PC-3 (cell line): ENCODE data around the gene GADL1. TPM values are rescaled to one million over a fixed set of nuclear protein-coding genes. Genes with fewer than 3 reads are reported as not detected.

Source experiments
- ATAC-seq: fragments of 200-7000 bp; cut with Tn5 transposase; 2 replicates; pipeline ENCODE4 v1.9.1; 2020; ENCODE audit warnings: mild to moderate bottlenecking, moderate library complexity
- BruUV-seq: library from RNA; stranded (reverse); fragments of 400-500 nt; replicated peaks from 2 replicates; lab custom pipeline; 2021; lab: Mats Ljungman, UMichigan
- CTCF ChIA-PET: fragments of 300-600 bp; sonication (Branson Sonifier 250); formaldehyde crosslinking; loops from one replicate; lab custom pipeline; 2022; ENCODE audit warnings: antibody characterized with exemption; lab: Charles Lee
- POLR2A ChIA-PET: fragments of 300-600 bp; sonication (Branson Sonifier 250); formaldehyde crosslinking; loops from one replicate; lab custom pipeline; 2022; ENCODE audit warnings: antibody characterized with exemption; ENCODE audit not compliant: unreplicated experiment; lab: Charles Lee
- DNase-seq: peaks from one replicate; pipeline ENCODE4 v3.0.0-alpha.2; 2015
- H2AFZ ChIP-seq: fragments of 300-600 bp; sonication (generic); 2 replicates; pipeline ENCODE4 v1.6.0; 2016; ENCODE audit warnings: antibody characterized with exemption, low read length
- H3F3A ChIP-seq: fragments of 300-600 bp; sonication (generic); one replicate; pipeline ENCODE4 v1.6.0; 2017; ENCODE audit warnings: antibody characterized with exemption, low read length, control low read depth, mild to moderate bottlenecking; ENCODE audit not compliant: unreplicated experiment
- H3K27ac ChIP-seq: fragments of 300-600 bp; sonication (generic); 2 replicates; pipeline ENCODE4 v1.5.1; 2016; ENCODE audit warnings: mild to moderate bottlenecking, low read length
- H3K27me3 ChIP-seq: fragments of 300-600 bp; sonication (generic); 2 replicates; pipeline ENCODE4 v1.6.1; 2016; ENCODE audit warnings: low read length, mixed read lengths
- H3K36me3 ChIP-seq: fragments of 300-600 bp; sonication (generic); 2 replicates; pipeline ENCODE4 v1.6.1; 2016; ENCODE audit warnings: low read depth, mixed run types, low read length, mixed read lengths
- H3K4me1 ChIP-seq: fragments of 300-600 bp; sonication (generic); 2 replicates; pipeline ENCODE4 v1.5.1; 2016; ENCODE audit warnings: low read length; ENCODE audit not compliant: insufficient read depth
- H3K4me2 ChIP-seq: fragments of 300-600 bp; sonication (generic); 2 replicates; pipeline ENCODE4 v1.6.0; 2016; ENCODE audit warnings: low read length
- H3K4me3 ChIP-seq: fragments of 300-600 bp; sonication (generic); 2 replicates; pipeline ENCODE4 v1.5.1; 2016; ENCODE audit warnings: mild to moderate bottlenecking, low read length, mixed read lengths
- H3K79me2 ChIP-seq: fragments of 300-600 bp; sonication (generic); 2 replicates; pipeline ENCODE4 v1.6.1; 2017; ENCODE audit warnings: low read length, mixed read lengths
- H3K9ac ChIP-seq: fragments of 300-600 bp; sonication (generic); 2 replicates; pipeline ENCODE4 v1.6.0; 2016; ENCODE audit warnings: mild to moderate bottlenecking, low read length
- H3K9me2 ChIP-seq: fragments of 300-600 bp; sonication (generic); replicated peaks from 2 replicates; pipeline ENCODE4 v1.6.1; 2016; ENCODE audit warnings: mixed run types, low read length, mixed read lengths
- H3K9me3 ChIP-seq: fragments of 300-600 bp; sonication (generic); 2 replicates; pipeline ENCODE4 v1.6.1; 2016; ENCODE audit warnings: low read length, mixed read lengths
- H4K20me1 ChIP-seq: fragments of 300-600 bp; sonication (generic); 2 replicates; pipeline ENCODE4 v1.6.1; 2016; ENCODE audit warnings: low read length, mixed read lengths
- CTCF ChIP-seq: fragments of 300-600 bp; sonication (generic); conservative IDR thresholded peaks from 2 replicates; pipeline ENCODE4 v1.5.1; 2017; ENCODE audit warnings: antibody characterized with exemption, low read depth, mild to moderate bottlenecking, low read length
- EZH2 ChIP-seq: fragments of 300-600 bp; sonication (generic); IDR thresholded peaks from one replicate; pipeline ENCODE4 v1.6.1; 2017; ENCODE audit warnings: antibody characterized with exemption, mild to moderate bottlenecking, low read length; ENCODE audit not compliant: unreplicated experiment
- EZH2phosphoT487 ChIP-seq: fragments of 300-600 bp; sonication (generic); IDR thresholded peaks from 2 replicates; pipeline ENCODE4 v1.6.1; 2018; ENCODE audit warnings: mild to moderate bottlenecking, antibody characterized with exemption, low read length, borderline replicate concordance
- intact Hi-C: fragments of 100-400 bp; cut with micrococcal nuclease; formaldehyde crosslinking; loops from 2 replicates; pipeline ENCODE4 v1.9.0; 2023
- total RNA-seq: library from RNA; depleted of rRNA; stranded (reverse); fragments of >200 nt; gene quantifications from 2 replicates; pipeline ENCODE4 v1.2.3, GENCODE V29; 2014

GADL1 gene
- total RNA-seq, 1 experiment from 2014 or later, result not detected

- ChIA-PET CTCF (no interaction called here), POLR2A (no interaction called here)
- Histone ChIP-seq H3K79me2 (no peaks in the 10 kb centered on the region), H3K9ac (no peak overlapping the region), H3K27ac (no peak overlapping the region), H3K9me3 (no peaks in the 10 kb centered on the region), H3K27me3 (no peaks in the 10 kb centered on the region), H2AFZ (no peak overlapping the region), H3K36me3 (no peaks in the 10 kb centered on the region), H3F3A (no peaks in the 10 kb centered on the region), H4K20me1 (no peaks in the 10 kb centered on the region), H3K4me2 (no peak overlapping the region), H3K9me2 (0 out of 2 replicates have a peak, but pooled peaks cover 3% of the 10 kb centered on the region), H3K4me3 (no peak overlapping the region), H3K4me1 (no peaks in the 10 kb centered on the region)
- BruUV-seq, result no TSS peak
- intact Hi-C loops, result no loop called here
- ATAC-seq (no peak), DNase-seq (no peak)
- no peak for TF ChIP-seq EZH2phosphoT487
- no peak for TF ChIP-seq CTCF
- no peak for TF ChIP-seq EZH2
Measured at GRCh38 chr3:30832961-30833575, 61.4 kb downstream of the GADL1 start.

- Histone ChIP-seq H3K9ac (no peak overlapping the region), H3K4me3 (no peak overlapping the region), H3K4me1 (peaks cover 9% of the 10 kb centered on the region; the same call in 1 of the 2 replicates), H3K36me3 (no peaks in the 10 kb centered on the region), H3K4me2 (no peak overlapping the region), H3K9me2 (no peaks in the 10 kb centered on the region; the same call in 1 of the 2 replicates), H3K79me2 (no peaks in the 10 kb centered on the region), H4K20me1 (no peaks in the 10 kb centered on the region), H3K27ac (no peak overlapping the region), H2AFZ (no peak overlapping the region), H3K9me3 (no peaks in the 10 kb centered on the region), H3K27me3 (no peaks in the 10 kb centered on the region), H3F3A (no peaks in the 10 kb centered on the region)
- intact Hi-C loops, result no loop called here
- ChIA-PET CTCF (interaction anchor here (0.7 kb wide), 1 partner anchor 41 kb away, joined by 4 read pairs; no protein-coding TSS in a partner anchor), POLR2A (no interaction called here)
- TF ChIP-seq EZH2, result no peak
- no peak for TF ChIP-seq CTCF
- no peak for TF ChIP-seq EZH2phosphoT487
- DNase-seq (no peak), ATAC-seq (no peak)
- no TSS peak for BruUV-seq
Measured at GRCh38 chr3:30827080-30827479, 67.4 kb downstream of the GADL1 start.

GRCh38 chr3:30826531-30826942 lies 67.9 kb downstream of the GADL1 start:
- TF ChIP-seq EZH2phosphoT487 (no peak), CTCF (no peak), EZH2 (no peak)
- Histone ChIP-seq H3K27me3 (no peaks in the 10 kb centered on the region), H3K4me2 (no peak overlapping the region), H3K4me3 (no peak overlapping the region), H3F3A (no peaks in the 10 kb centered on the region), H3K27ac (no peak overlapping the region), H3K9ac (no peak overlapping the region), H3K9me2 (no peaks in the 10 kb centered on the region; the same call in 1 of the 2 replicates), H3K4me1 (peaks cover 9% of the 10 kb centered on the region; the same call in 1 of the 2 replicates), H3K79me2 (no peaks in the 10 kb centered on the region), H3K9me3 (no peaks in the 10 kb centered on the region), H4K20me1 (no peaks in the 10 kb centered on the region), H3K36me3 (no peaks in the 10 kb centered on the region), H2AFZ (no peak overlapping the region)
- BruUV-seq, result no TSS peak
- intact Hi-C loops, result no loop called here
- CTCF ChIA-PET, result no interaction called here
- POLR2A ChIA-PET, result no interaction called here
- ATAC-seq (peak; percentile 70), DNase-seq (peak; percentile 50)
